Spleen (tissue), 7 donors: ENCODE results near the gene PPP1CC.

ENCODE experiments used
- POLR2A ChIP-seq, 3 donors: fragments of 450-650 bp; IDR thresholded peaks; one replicate each; pipeline ENCODE4 v1.5.1; 2017; ENCODE audit warnings: antibody characterized with exemption in 3 of 3, mild to moderate bottlenecking in 1 of 3
- POLR2AphosphoS5 ChIP-seq, 3 donors: sonication (generic); formaldehyde crosslinking; IDR thresholded peaks; one replicate each; pipeline ENCODE4 v1.5.1; 2017; ENCODE audit warnings: antibody characterized with exemption in 3 of 3
- TF ChIP-seq, protein P1 (sequence below), 11 experiments: fragments of 200-600 bp in 7 of 11; fragments of 450-650 bp in 4 of 11; sonication (generic) in 4 of 11; IDR thresholded peaks in 8 of 11; conservative IDR thresholded peaks in 3 of 11; 1 replicate in 7 of 11; 2 replicates in 4 of 11; pipeline versions ENCODE4 v1.4.0 to v1.8.0; 2016 to 2021; ENCODE audit warnings: antibody characterized with exemption in 11 of 11, inconsistent platforms in 4 of 11, mild to moderate bottlenecking in 1 of 11
- donor health status: DM: no; HTN: no; CAD: no; lungs with moderate emphysema.
- donor health status: DM: no; HTN: no; CAD: no.
- donor health status: DM: no; HTN: no; CAD: no.

DNA sequence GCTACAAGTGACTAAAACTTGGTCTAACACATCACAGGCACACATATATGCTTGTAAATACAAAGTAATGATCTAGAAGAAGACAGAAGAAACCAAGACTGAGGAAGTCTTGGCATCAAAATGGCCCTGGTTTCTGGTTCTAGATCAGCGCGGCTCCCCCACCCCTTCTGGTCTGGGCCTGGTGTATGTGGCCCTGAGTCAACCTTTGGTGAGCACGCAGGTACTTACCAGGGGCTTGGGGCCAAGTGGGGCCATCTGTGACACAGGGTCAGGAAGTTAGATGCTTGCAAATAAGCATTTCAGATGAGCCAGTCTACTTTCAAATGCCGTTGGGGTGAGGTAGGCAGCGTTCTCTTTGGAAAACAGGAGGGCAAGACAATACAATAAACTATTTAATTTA, 40.6 kb downstream of the PPP1CC start:
- TF ChIP-seq POLR2A (IDR thresholded peaks at IDR 0.05), result no peak
- TF ChIP-seq, protein P1, sequence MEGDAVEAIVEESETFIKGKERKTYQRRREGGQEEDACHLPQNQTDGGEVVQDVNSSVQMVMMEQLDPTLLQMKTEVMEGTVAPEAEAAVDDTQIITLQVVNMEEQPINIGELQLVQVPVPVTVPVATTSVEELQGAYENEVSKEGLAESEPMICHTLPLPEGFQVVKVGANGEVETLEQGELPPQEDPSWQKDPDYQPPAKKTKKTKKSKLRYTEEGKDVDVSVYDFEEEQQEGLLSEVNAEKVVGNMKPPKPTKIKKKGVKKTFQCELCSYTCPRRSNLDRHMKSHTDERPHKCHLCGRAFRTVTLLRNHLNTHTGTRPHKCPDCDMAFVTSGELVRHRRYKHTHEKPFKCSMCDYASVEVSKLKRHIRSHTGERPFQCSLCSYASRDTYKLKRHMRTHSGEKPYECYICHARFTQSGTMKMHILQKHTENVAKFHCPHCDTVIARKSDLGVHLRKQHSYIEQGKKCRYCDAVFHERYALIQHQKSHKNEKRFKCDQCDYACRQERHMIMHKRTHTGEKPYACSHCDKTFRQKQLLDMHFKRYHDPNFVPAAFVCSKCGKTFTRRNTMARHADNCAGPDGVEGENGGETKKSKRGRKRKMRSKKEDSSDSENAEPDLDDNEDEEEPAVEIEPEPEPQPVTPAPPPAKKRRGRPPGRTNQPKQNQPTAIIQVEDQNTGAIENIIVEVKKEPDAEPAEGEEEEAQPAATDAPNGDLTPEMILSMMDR (IDR thresholded peaks at IDR 0.05 in 8 of 11, conservative IDR thresholded peaks at IDR 0.05 in 3 of 11), result no peak
- TF ChIP-seq POLR2AphosphoS5 (IDR thresholded peaks at IDR 0.05), result no peak
